B cell (primary cell): ENCODE measurements around the gene FBXL16. TPM values are rescaled to one million over a fixed set of nuclear protein-coding genes. Genes with fewer than 3 reads are reported as not detected.

Experiments used
- ATAC-seq: fragments of 200-7000 bp; cut with Tn5 transposase; one replicate; pipeline ENCODE4 v1.10.0; 2021; ENCODE audit warnings: low read depth, mild to moderate bottlenecking, moderate number of reproducible peaks, moderate library complexity
- CTCF ChIA-PET: fragments of 350-600 bp; sonication (Branson Sonifier 250); formaldehyde crosslinking; loops from one replicate; lab custom pipeline; 2021; ENCODE audit warnings: antibody characterized with exemption, inconsistent platforms; lab: Charles Lee
- POLR2A ChIA-PET: fragments of 350-600 bp; sonication (Branson Sonifier 250); formaldehyde crosslinking; loops from one replicate; lab custom pipeline; 2021; ENCODE audit warnings: antibody characterized with exemption; lab: Charles Lee
- DNase-seq: peaks from one replicate; pipeline ENCODE4 v3.0.0; 2013
- H2AFZ ChIP-seq: 2 replicates; pipeline ENCODE4 v1.6.1; 2012; ENCODE audit warnings: mild to moderate bottlenecking, low read depth, low read length; ENCODE audit not compliant: insufficient read depth, poor library complexity, severe bottlenecking
- H3K27ac ChIP-seq, 2 donors: 1 replicate in 1 of 2; 2 replicates in 1 of 2; pipeline ENCODE4 v1.5.1; 2012 to 2013; ENCODE audit warnings: low read length in 2 of 2, mild to moderate bottlenecking in 2 of 2, moderate library complexity in 1 of 2
- H3K27me3 ChIP-seq, 4 experiments: fragments of 200-600 bp in 1 of 4; sonication (generic) in 1 of 4; replicated peaks in 1 of 4; 1 replicate in 2 of 4; 2 replicates in 2 of 4; pipeline versions ENCODE4 v1.6.1 to v1.7.0; 2013 to 2016; ENCODE audit warnings: low read length in 3 of 4, mild to moderate bottlenecking in 2 of 4, mixed read lengths in 1 of 4, moderate library complexity in 1 of 4; ENCODE audit not compliant: insufficient read depth in 4 of 4, control insufficient read depth in 3 of 4; ENCODE audit errors: control extremely low read depth in 1 of 4
- H3K36me3 ChIP-seq, 2 experiments: replicated peaks in 1 of 2; 1 replicate in 1 of 2; 2 replicates in 1 of 2; pipeline versions ENCODE4 v1.6.1 to v1.7.1; 2013; ENCODE audit warnings: low read length in 1 of 2; ENCODE audit not compliant: insufficient read depth in 2 of 2, control insufficient read depth in 1 of 2; ENCODE audit errors: control extremely low read depth in 1 of 2, extremely low read depth in 1 of 2
- H3K4me1 ChIP-seq, 2 donors: fragments of 200-600 bp in 1 of 2; sonication (generic) in 1 of 2; 1 replicate in 1 of 2; 2 replicates in 1 of 2; pipeline versions ENCODE4 v1.5.1 to v1.6.1; 2013 to 2017; ENCODE audit warnings: low read length in 2 of 2; ENCODE audit not compliant: control insufficient read depth in 2 of 2, insufficient read depth in 2 of 2
- H3K4me2 ChIP-seq: replicated peaks from 2 replicates; pipeline ENCODE3; 2012; ENCODE audit warnings: mild to moderate bottlenecking, low read depth, low read length; ENCODE audit not compliant: poor library complexity, severe bottlenecking
- H3K4me3 ChIP-seq, 5 experiments: fragments of 200-600 bp in 1 of 5; sonication (generic) in 1 of 5; 1 replicate in 3 of 5; 2 replicates in 2 of 5; pipeline versions ENCODE4 v1.5.1 to v1.7.0; 2011 to 2016; ENCODE audit warnings: low read length in 4 of 5, mild to moderate bottlenecking in 4 of 5, low read depth in 2 of 5, control low read depth in 1 of 5, moderate library complexity in 1 of 5; ENCODE audit not compliant: insufficient read depth in 1 of 5; ENCODE audit errors: control extremely low read depth in 1 of 5, extremely low read depth in 1 of 5
- H3K79me2 ChIP-seq: fragments of 200-600 bp; sonication (generic); one replicate; pipeline ENCODE4 v1.6.0; 2016; ENCODE audit warnings: low read length; ENCODE audit not compliant: control insufficient read depth, insufficient read depth
- H3K9ac ChIP-seq: fragments of 200-600 bp; sonication (generic); 2 replicates; pipeline ENCODE4 v1.6.1; 2017; ENCODE audit warnings: mild to moderate bottlenecking, low read length, moderate library complexity
- H3K9me3 ChIP-seq, 3 donors: one replicate each; pipeline versions ENCODE4 v1.6.1 to v1.7.1; 2013; ENCODE audit warnings: low read length in 2 of 3; ENCODE audit not compliant: control insufficient read depth in 2 of 3, insufficient read depth in 1 of 3; ENCODE audit errors: control extremely low read depth in 1 of 3
- H4K20me1 ChIP-seq: 2 replicates; pipeline ENCODE4 v1.6.0; 2012; ENCODE audit warnings: mild to moderate bottlenecking, low read length; ENCODE audit not compliant: insufficient read depth, control insufficient read depth, poor library complexity, severe bottlenecking
- H3K27ac Mint-ChIP-seq: one replicate; pipeline ENCODE4 v1.8.0; 2021; ENCODE audit warnings: mixed read lengths
- H3K27me3 Mint-ChIP-seq: one replicate; pipeline ENCODE4 v1.8.0; 2021; ENCODE audit warnings: mixed read lengths
- H3K4me1 Mint-ChIP-seq: one replicate; pipeline ENCODE4 v1.8.0; 2021; ENCODE audit warnings: mixed read lengths
- H3K4me3 Mint-ChIP-seq: one replicate; pipeline ENCODE4 v1.8.0; 2021; ENCODE audit warnings: mixed read lengths
- H3K9me3 Mint-ChIP-seq: one replicate; pipeline ENCODE4 v1.8.0; 2022; ENCODE audit warnings: mixed read lengths; ENCODE audit not compliant: insufficient read depth
- CTCF ChIP-seq: fragments of 200-600 bp; IDR thresholded peaks from one replicate; pipeline ENCODE4 v1.8.0; 2022; ENCODE audit warnings: antibody characterized with exemption, mild to moderate bottlenecking
- EZH2 ChIP-seq: IDR thresholded peaks from 2 replicates; pipeline ENCODE4 v1.6.1; 2012; ENCODE audit warnings: borderline replicate concordance, low read depth, mild to moderate bottlenecking, moderate library complexity, low read length; ENCODE audit not compliant: insufficient read depth, poor library complexity, severe bottlenecking
- WGBS: methylation state at CpG from one replicate; pipeline ENCODE4 v1.1.5; 2013; ENCODE audit warnings: missing lambda C conversion rate; ENCODE audit not compliant: insufficient coverage; 5-methylcytosine and 5-hydroxymethylcytosine counted together
- intact Hi-C: fragments of 100-400 bp; cut with micrococcal nuclease; formaldehyde crosslinking; loops from one replicate; pipeline ENCODE4 v1.10.0; 2022
- polyA plus RNA-seq: library from polyadenylated mRNA; depleted of rRNA; stranded (reverse); fragments of >200 nt; gene quantifications from 2 replicates; pipeline ENCODE4 v1.2.3, GENCODE V29; 2012
- total RNA-seq, 2 donors: library from RNA; stranded (reverse); fragments of 120-200 nt in 1 of 2; gene quantifications; 1 replicate in 1 of 2; 2 replicates in 1 of 2; pipeline versions ENCODE4 v1.2.3 to v1.2.4, GENCODE V29; 2013 to 2022

The FBXL16 gene
- total and polyA plus RNA-seq, 2 donors (not counting 1 experiment from before 2014, with no cell fraction given), result 2.2 to 5.8 TPM

GRCh38 chr16:716768-717325 lies 11.2 kb upstream of the FBXL16 start:
- H3K36me3 ChIP-seq, result no peaks in the 10 kb centered on the region
- no peak overlapping the region for H3K9ac ChIP-seq
- no peaks in the 10 kb centered on the region for H3K9me3 Mint-ChIP-seq
- no peak overlapping the region for H3K27ac Mint-ChIP-seq
- DNase-seq, result no peak
- H3K79me2 ChIP-seq, result no peaks in the 10 kb centered on the region
- H3K4me3 ChIP-seq, result no peak overlapping the region
- POLR2A ChIA-PET, result interaction anchor here (0.8 to 1.9 kb wide), 3 partner anchors 11 to 79 kb away, joined by 3 to 8 read pairs (median 4); partner anchors contain the start of gene CIAO3
- H3K27me3 Mint-ChIP-seq, result peaks cover 8% of the 10 kb centered on the region
- intact Hi-C loops, result loop anchor here (5.0 kb wide), 1 partner anchor 255 kb away; the partner anchor contains the start of gene LMF1
- H3K27me3 ChIP-seq, result peaks cover 0 to 25% (median 10%) of the 10 kb centered on the region in 4 experiments
- no peak overlapping the region for H3K27ac ChIP-seq
- TF ChIP-seq CTCF (no peak), EZH2 (no peak)
- CTCF ChIA-PET, result interaction anchor here (1.3 to 7.6 kb wide), 4 partner anchors 10 to 68 kb away, joined by 3 to 94 read pairs (median 9); partner anchors contain the start of genes CHTF18, CIAO3 and RPUSD1
- ATAC-seq, result no peak
- peaks cover 16% of the 10 kb centered on the region for H4K20me1 ChIP-seq
- H3K4me2 ChIP-seq, result no peak overlapping the region
- H3K4me1 Mint-ChIP-seq, result peaks cover 12% of the 10 kb centered on the region
- 88% methylated on average over 26 of the region's 29 CpGs for WGBS
- peak overlapping the region; percentile 72 for H3K4me3 Mint-ChIP-seq
- no peak overlapping the region for H2AFZ ChIP-seq
- H3K4me1 ChIP-seq, result peaks cover 27 to 35% of the 10 kb centered on the region in 2 donors
- H3K9me3 ChIP-seq, result peaks cover 0 to 15% (median 0%) of the 10 kb centered on the region in 3 donors

GRCh38 chr16:716200-716568 lies 10.6 kb upstream of the FBXL16 start:
- ATAC-seq, result no peak
- H3K27ac ChIP-seq, result no peak overlapping the region
- intact Hi-C loops, result loop anchor here (5.0 kb wide), 1 partner anchor 256 kb away; the partner anchor contains the start of gene LMF1
- H3K4me2 ChIP-seq, result peak overlapping the region; percentile 95
- POLR2A ChIA-PET, result interaction anchor here (1.4 to 2.1 kb wide), 3 partner anchors 10 to 25 kb away, joined by 4 to 11 read pairs (median 8); partner anchors contain the start of genes CCDC78 and CIAO3
- peaks cover 11% of the 10 kb centered on the region for H4K20me1 ChIP-seq
- Mint-ChIP-seq H3K4me1 (peaks cover 13% of the 10 kb centered on the region), H3K9me3 (no peaks in the 10 kb centered on the region), H3K27me3 (peaks cover 10% of the 10 kb centered on the region), H3K27ac (no peak overlapping the region), H3K4me3 (peak overlapping the region; percentile 72)
- H3K9ac ChIP-seq, result no peak overlapping the region
- no peaks in the 10 kb centered on the region for H3K36me3 ChIP-seq
- no peak overlapping the region for H2AFZ ChIP-seq
- 43% methylated on average over 10 of the region's 12 CpGs for WGBS
- TF ChIP-seq CTCF (no peak), EZH2 (no peak)
- H3K27me3 ChIP-seq, result peaks cover 0 to 30% (median 12%) of the 10 kb centered on the region in 4 experiments
- H3K79me2 ChIP-seq, result no peaks in the 10 kb centered on the region
- peaks cover 21 to 35% of the 10 kb centered on the region in 2 donors for H3K4me1 ChIP-seq
- peaks cover 0 to 12% (median 0%) of the 10 kb centered on the region in 3 donors for H3K9me3 ChIP-seq
- H3K4me3 ChIP-seq, result no peak overlapping the region
- CTCF ChIA-PET, result interaction anchor here (0.9 to 7.6 kb wide), 6 partner anchors 9 to 69 kb away, joined by 3 to 94 read pairs (median 8); partner anchors contain the start of genes CCDC78, CHTF18, CIAO3 and RPUSD1
- DNase-seq, result no peak
